ENCODE results near the gene SLC35A1.
"Not testable (repeated sequence)": the region's sequence is repeated elsewhere in the genome, so short reads cannot be mapped to it uniquely, and the experiment has no call there.

SLC35A1 gene

GRCh38 chr6:87472525-87473418 is at the start of gene SLC35A1:
TSS of gene SLC35A1 (plus strand) at chr6:87472974. CDS start at chr6:87473004, 30 bp downstream.
- peak; percentile 81 for DNase-seq (ENCODE audit: low spot score)
- FAIRE-seq, result no peak

DNA sequence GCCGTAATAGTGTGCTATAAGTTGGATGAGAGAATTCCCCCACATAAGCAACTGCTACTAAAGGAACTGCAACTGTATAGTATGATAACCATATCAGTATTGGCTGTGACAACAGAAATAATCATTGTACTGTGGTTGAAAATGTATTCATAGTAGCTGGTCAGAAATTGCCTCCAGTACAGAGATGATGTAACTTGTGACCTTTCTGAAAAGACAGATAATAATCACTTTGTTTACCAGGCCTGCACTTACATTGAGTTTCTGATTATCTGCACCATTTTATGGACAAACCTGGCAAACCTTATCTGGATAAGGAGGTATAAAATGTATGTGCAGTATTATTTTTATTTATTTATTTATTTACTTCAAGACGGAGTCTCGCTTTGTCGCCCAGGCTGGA is 46.0 kb upstream of the SLC35A1 start:
- DNase-seq (ENCODE audit: low spot score) (no peak), FAIRE-seq (no peak)

DNA sequence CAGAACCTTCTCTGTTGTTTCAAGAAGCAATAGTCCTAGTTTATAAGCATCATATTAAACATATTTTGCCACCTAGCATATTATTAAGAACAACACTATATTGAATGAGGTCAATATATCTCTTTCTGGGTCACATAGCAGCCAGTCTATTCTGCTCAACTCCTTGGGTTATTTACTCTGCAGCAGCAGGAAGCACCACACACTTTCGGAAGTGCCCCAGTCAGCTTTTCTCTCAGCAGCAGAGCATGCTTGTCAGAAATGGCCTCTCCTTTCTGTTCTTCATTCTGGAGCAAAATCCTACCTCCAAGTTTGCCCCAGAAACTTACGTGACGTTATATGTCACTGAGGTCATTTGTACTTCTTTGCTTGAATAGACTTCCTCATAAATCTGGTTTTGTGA is 42.3 kb upstream of the SLC35A1 start:
- no peak for FAIRE-seq

DNA sequence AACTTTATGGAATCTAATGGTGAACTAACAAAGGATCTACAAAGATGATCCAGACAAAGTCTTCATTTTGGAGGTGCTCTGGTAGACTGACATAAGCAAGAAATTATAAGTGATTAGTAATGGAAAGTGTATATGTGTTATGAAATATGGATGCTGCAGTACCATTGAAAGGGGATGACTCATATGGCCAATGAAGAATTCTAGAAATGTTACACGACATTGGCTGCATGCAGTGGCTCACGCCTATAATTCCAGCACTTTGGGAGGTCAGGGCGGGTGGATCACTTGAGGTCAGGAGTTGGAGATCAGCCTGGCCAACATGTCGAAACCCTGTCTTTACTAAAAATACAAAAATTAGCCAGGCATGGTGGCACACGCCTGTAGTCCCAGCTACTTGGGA is 41.5 kb upstream of the SLC35A1 start:
- DNase-seq (ENCODE audit: low spot score), result no peak
- FAIRE-seq, result no peak

More for the DNA sequence above, 42.3 kb upstream of the SLC35A1 start:
- no peak for DNase-seq (ENCODE audit: low spot score)

- DNase-seq (ENCODE audit: low spot score), result peak; percentile 54
- peak; percentile 48 for FAIRE-seq
Measured at GRCh38 chr6:87436435-87436834, 36.3 kb upstream of the SLC35A1 start.

GRCh38 chr6:87441711-87442110 is 31.1 kb upstream of the SLC35A1 start:
- DNase-seq (ENCODE audit: low spot score) (no peak), FAIRE-seq (no peak)

DNA sequence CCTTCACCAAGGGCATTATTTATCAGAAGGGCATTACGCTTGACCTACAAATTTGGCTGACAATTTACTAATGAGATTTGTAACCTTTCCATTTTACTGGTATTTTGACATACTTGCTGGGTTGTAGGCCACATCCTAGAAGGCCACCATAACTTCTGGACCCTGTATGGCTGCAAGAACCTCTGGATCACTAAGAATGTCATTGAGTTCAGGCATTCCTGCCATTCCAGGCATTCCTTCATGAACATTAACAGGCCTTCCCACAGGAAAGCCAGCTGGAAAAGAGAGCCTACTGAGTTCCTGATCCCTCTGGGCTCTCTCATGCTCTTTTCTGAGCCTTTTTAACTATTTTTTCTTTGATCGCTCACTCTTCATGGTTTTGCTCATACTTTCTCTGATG is 28.4 kb upstream of the SLC35A1 start:
- FAIRE-seq (no peak), DNase-seq (ENCODE audit: low spot score) (peak; percentile 11)

- DNase-seq (ENCODE audit: low spot score) (no peak), FAIRE-seq (no peak)
Measured at GRCh38 chr6:87465051-87465450, 7.7 kb upstream of the SLC35A1 start.

GRCh38 chr6:87473419-87473903 is 687 bp downstream of the SLC35A1 start:
- FAIRE-seq (no peak), DNase-seq (ENCODE audit: low spot score) (peak; percentile 50)

GRCh38 chr6:87481931-87482330 is 9.2 kb downstream of the SLC35A1 start:
- DNase-seq (ENCODE audit: low spot score) (no peak), FAIRE-seq (no peak)

GRCh38 chr6:87482366-87482765 is 9.6 kb downstream of the SLC35A1 start:
- FAIRE-seq, result no peak
- no peak for DNase-seq (ENCODE audit: low spot score)

DNA sequence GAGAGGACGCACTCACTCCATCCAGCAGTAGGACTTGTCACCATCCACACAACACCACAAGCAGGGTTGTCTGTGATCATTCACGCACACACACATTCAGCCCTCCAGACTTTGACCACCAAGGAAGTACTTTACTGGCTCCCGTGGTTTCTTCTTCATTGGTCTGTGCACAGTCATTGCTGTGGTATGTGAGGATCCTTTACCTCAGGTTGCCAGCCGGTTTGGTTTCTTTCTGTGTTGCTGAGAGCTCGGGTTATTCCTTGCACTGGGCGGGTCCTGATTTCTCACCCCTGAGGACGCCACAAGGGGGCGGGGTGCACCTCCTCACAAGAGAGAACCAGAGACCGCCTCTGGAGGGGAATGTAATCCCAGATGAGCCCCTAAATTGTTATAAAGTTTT is 11.2 kb downstream of the SLC35A1 start:
- FAIRE-seq (no peak), DNase-seq (ENCODE audit: low spot score) (peak; percentile 62)

DNA sequence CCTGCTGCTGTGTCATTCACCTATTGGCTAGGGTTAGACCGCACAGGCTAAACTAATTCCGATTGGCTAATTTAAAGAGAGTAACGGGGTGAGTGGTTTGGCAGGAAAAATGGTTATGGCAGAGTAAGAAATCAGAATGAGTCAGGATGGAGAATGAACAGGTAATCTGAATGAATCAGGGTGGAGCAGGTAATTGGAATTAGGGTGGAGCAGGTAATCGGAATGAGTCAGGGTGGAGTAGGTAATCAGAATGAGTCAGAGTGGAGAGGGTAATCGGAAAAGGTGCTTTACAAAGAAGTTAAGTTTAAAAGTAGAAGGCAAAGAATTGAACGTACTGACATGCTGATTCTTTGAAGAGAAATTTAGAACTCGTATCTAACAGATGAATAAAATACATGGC is 11.7 kb downstream of the SLC35A1 start:
- DNase-seq (ENCODE audit: low spot score) (no peak), FAIRE-seq (no peak)

GRCh38 chr6:87487555-87487954 is 14.8 kb downstream of the SLC35A1 start:
- FAIRE-seq (no peak), DNase-seq (ENCODE audit: low spot score) (no peak)

- DNase-seq (ENCODE audit: low spot score); FAIRE-seq: not testable (repeated sequence)
Measured at GRCh38 chr6:87489326-87489725, 16.6 kb downstream of the SLC35A1 start.

DNA sequence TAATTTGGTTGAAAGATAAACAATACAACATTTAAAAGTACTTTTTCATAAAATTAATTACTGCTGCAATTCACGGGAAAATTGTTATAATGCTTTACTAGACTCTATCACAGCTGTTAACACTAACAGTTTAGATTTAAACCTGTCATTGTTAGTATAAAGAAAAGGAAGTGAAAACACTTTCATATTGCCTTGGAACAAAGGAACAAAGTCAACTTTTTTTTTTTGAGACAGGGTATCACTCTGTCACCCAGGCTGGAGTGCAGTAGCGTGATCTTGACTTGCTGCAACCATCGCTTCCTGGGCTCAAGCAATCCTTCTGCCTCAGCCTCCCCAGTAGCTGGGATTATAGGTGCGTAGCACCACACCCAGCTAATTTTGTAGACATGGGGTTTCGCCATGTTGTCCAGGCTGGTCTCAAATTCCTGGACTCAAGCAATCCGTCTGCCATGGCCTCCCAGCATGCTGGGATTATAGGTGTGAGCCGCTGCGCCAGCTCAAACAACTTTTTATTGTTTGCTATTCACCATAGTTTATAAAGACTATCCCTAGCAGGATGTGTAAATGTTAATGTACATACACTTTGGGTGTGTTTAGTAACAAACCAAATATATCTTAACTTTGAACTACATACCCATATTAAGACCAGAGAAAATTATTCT is 22.1 kb downstream of the SLC35A1 start:
- no peak for FAIRE-seq

GRCh38 chr6:87498048-87498447 is 25.3 kb downstream of the SLC35A1 start:
- FAIRE-seq (no peak), DNase-seq (ENCODE audit: low spot score) (no peak)

More for the DNA sequence above, 22.1 kb downstream of the SLC35A1 start:
- DNase-seq (ENCODE audit: low spot score), result no peak

GRCh38 chr6:87501809-87502572 is 29.2 kb downstream of the SLC35A1 start:
- no peak for FAIRE-seq
- no peak for DNase-seq (ENCODE audit: low spot score)

DNA sequence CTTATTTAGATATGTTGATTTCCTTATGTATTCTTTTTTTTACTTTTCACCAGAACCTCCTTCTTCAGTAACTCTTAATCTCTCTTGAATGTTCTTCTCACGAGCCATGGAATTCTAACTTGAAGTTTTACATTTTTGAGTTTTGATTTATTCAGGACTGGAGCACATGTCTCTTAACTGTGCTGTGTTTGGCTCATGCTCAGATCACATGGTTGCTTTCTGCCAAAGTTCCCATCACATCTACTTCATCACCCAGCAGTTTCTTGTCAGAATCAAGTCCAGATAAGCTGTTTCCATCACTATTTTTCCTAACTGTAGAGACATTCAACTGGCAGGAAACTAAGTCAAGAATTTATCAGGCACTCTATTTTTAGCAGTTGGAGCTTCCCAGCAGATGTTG is 31.7 kb downstream of the SLC35A1 start:
- FAIRE-seq (no peak), DNase-seq (ENCODE audit: low spot score) (no peak)

GRCh38 chr6:87514831-87515230 is 42.1 kb downstream of the SLC35A1 start:
- FAIRE-seq, result no peak

GRCh38 chr6:87518453-87518852 is 45.7 kb downstream of the SLC35A1 start:
- no peak for FAIRE-seq
- no peak for DNase-seq (ENCODE audit: low spot score)

More at GRCh38 chr6:87514831-87515230, 42.1 kb downstream of the SLC35A1 start:
- no peak for DNase-seq (ENCODE audit: low spot score)

- DNase-seq (ENCODE audit: low spot score) (no peak), FAIRE-seq (no peak)
Measured at GRCh38 chr6:87522686-87523085, 49.9 kb downstream of the SLC35A1 start.
